BJ (cell line): Measurements from ENCODE around the gene FMN1. TPM values are rescaled to one million over a fixed set of nuclear protein-coding genes. Genes with fewer than 3 reads are reported as not detected.
A peak's percentile ranks its signal among the peaks of the same experiment; 100 is the strongest.
"Not testable (repeated sequence)": the region's sequence is repeated elsewhere in the genome, so short reads cannot be mapped to it uniquely, and the experiment has no call there.

Experiments used
- CTCF ChIA-PET: fragments of 350-600 bp; formaldehyde crosslinking; extraction: SDS; loops from one replicate; lab custom pipeline; 2021; ENCODE audit warnings: antibody characterized with exemption, inconsistent platforms; lab: Yijun Ruan, JAX
- POLR2A ChIA-PET: fragments of 300-600 bp; sonication (Branson Sonifier 250); formaldehyde crosslinking; extraction: SDS; loops from one replicate; lab custom pipeline; 2021; ENCODE audit warnings: antibody characterized with exemption; lab: Charles Lee
- DNase-seq: peaks from one replicate; pipeline ENCODE4 v3.0.0-alpha.2; 2011; ENCODE audit warnings: low read depth
- H3K27me3 ChIP-seq: 2 replicates; pipeline ENCODE4 v1.6.0; 2011; ENCODE audit warnings: low read length; ENCODE audit not compliant: control insufficient read depth, insufficient read depth
- H3K36me3 ChIP-seq: 2 replicates; pipeline ENCODE4 v1.5.1; 2011; ENCODE audit warnings: low read length; ENCODE audit not compliant: control insufficient read depth, insufficient read depth
- H3K4me3 ChIP-seq: 2 replicates; pipeline ENCODE4 v1.5.1; 2011; ENCODE audit warnings: low read depth, mild to moderate bottlenecking, control low read depth, low read length
- polyA plus RNA-seq: library from polyadenylated mRNA; depleted of rRNA; stranded (reverse); fragments of >200 nt; gene quantifications from 2 replicates; pipeline ENCODE4 v1.2.3, GENCODE V29; 2011
- TF ChIP-seq, protein P1 (sequence below): IDR thresholded peaks from 2 replicates; pipeline ENCODE4 v1.5.1; 2011; ENCODE audit warnings: low read depth, mild to moderate bottlenecking, control low read depth, inconsistent platforms, low read length, moderate library complexity; ENCODE audit not compliant: insufficient read depth

The FMN1 gene
- polyA plus RNA-seq, 1 experiment: 2.6 TPM

DNA sequence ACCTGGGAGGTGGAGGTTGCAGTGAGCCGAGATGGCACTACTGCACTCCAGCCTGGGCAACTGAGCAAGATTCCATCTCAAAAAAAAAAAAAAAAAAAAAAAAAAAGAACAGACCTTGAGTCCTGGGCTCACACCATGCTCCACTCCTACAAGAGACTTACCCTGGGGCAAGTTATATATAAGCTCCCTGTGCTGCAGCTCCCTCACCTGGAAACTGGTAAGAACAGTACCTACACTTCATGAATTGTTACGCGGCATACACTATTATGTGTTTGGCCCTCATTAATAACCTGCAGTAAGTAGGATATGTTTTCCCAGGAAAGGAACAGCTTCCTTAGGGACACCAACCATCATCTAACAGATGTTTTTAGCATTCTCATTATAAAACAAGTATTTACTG is 119.6 kb downstream of the FMN1 start:
- TF ChIP-seq, protein P1, sequence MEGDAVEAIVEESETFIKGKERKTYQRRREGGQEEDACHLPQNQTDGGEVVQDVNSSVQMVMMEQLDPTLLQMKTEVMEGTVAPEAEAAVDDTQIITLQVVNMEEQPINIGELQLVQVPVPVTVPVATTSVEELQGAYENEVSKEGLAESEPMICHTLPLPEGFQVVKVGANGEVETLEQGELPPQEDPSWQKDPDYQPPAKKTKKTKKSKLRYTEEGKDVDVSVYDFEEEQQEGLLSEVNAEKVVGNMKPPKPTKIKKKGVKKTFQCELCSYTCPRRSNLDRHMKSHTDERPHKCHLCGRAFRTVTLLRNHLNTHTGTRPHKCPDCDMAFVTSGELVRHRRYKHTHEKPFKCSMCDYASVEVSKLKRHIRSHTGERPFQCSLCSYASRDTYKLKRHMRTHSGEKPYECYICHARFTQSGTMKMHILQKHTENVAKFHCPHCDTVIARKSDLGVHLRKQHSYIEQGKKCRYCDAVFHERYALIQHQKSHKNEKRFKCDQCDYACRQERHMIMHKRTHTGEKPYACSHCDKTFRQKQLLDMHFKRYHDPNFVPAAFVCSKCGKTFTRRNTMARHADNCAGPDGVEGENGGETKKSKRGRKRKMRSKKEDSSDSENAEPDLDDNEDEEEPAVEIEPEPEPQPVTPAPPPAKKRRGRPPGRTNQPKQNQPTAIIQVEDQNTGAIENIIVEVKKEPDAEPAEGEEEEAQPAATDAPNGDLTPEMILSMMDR: no peak
- DNase-seq: no peak
- Histone ChIP-seq H3K36me3 (no peaks in the 10 kb centered on the region), H3K4me3 (no peak overlapping the region), H3K27me3 (no peaks in the 10 kb centered on the region)
- POLR2A ChIA-PET: no interaction called here
- CTCF ChIA-PET: interaction anchor here (1.2 kb wide), 2 partner anchors 10 to 54 kb away, joined by 3 read pairs; no protein-coding TSS in a partner anchor

DNA sequence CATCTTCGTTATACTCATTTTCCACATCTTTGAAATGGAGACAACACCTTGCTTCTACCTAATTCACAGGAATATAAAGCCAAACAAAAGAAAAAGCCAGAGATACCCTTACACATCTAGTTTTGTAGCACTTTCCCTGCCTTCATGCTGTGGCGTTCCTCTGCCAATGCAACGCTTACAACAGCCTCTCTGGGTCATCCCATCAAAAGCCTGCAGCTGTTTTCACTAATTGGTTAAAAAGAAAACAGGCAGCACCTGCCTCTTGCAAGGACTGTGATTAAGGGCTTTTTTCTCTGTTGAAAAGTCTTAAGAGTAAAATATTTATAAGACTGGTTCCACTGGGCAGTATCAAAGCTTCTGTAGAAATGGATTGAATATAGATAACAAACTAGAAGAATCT is 120.3 kb downstream of the FMN1 start:
- no peak for DNase-seq
- POLR2A ChIA-PET: interaction anchor here (0.6 kb wide), 1 partner anchor 27 kb away, joined by 5 read pairs; no protein-coding TSS in a partner anchor
- CTCF ChIA-PET: no interaction called here

DNA sequence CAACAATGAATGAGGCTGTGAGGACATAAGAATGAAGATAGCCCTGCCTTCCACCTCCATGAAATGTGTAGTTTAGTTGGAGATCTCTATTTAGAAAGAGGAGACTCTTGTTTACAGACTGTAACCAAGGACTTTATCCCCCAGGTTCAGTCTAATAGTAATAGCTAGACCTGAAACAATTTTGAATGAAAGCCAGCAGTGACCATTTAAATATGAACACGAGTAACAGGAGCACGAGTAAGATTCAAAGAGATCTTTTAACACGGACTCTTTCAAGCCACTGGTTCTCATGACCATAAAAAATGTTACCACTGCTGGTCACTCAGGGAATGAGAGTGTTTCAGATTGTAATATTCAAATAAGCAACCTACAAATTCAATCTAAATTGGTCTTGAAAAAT is 123.1 kb downstream of the FMN1 start:
- TF ChIP-seq, protein P1: no peak
- POLR2A ChIA-PET: no interaction called here
- H3K27me3 ChIP-seq: no peaks in the 10 kb centered on the region
- CTCF ChIA-PET: interaction anchor here (1.6 to 2.7 kb wide), 2 partner anchors 15 to 61 kb away, joined by 3 to 6 read pairs; no protein-coding TSS in a partner anchor
- no peaks in the 10 kb centered on the region for H3K36me3 ChIP-seq
- DNase-seq: no peak
- H3K4me3 ChIP-seq: no peak overlapping the region

More for the DNA sequence above, 120.3 kb downstream of the FMN1 start:
- TF ChIP-seq, protein P1: no peak
- Histone ChIP-seq H3K36me3 (no peaks in the 10 kb centered on the region), H3K27me3 (no peaks in the 10 kb centered on the region), H3K4me3 (no peak overlapping the region)

DNA sequence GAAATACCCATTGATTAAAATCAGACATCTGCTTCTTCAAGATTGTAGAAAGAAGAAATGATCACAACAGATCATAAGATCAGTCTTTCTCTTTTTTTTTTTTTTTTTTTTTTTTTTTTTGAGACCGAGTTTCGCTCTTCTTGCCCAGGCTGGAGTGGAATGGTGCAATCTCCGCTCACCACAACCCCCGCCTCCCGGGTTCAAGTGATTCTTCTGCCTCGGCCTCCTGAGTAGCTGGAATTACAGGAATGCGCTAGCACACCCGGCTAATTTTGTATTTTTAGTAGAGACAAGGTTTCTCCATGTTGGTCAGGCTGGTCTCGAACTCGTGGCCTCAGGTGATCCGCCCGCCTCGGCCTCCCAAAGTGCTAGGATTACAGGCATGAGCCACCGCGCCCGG is 124.6 kb downstream of the FMN1 start:
- DNase-seq, H3K27me3 ChIP-seq, POLR2A ChIA-PET, H3K36me3 ChIP-seq, H3K4me3 ChIP-seq: not testable (repeated sequence)
- CTCF ChIA-PET: interaction anchor here (1.6 to 2.7 kb wide), 2 partner anchors 17 to 62 kb away, joined by 3 to 6 read pairs; no protein-coding TSS in a partner anchor

- Histone ChIP-seq H3K27me3 (no peaks in the 10 kb centered on the region), H3K36me3 (no peaks in the 10 kb centered on the region), H3K4me3 (no peak overlapping the region)
- no peak for DNase-seq
- CTCF ChIA-PET: interaction anchor here (1.0 to 1.3 kb wide), 2 partner anchors 47 to 58 kb away, joined by 3 read pairs; no protein-coding TSS in a partner anchor
- TF ChIP-seq, protein P1: no peak
- POLR2A ChIA-PET: no interaction called here
Observed at GRCh38 chr15:33069161-33069560, 125.4 kb downstream of the FMN1 start.

- CTCF ChIA-PET: interaction anchor here (1.0 to 1.3 kb wide), 4 partner anchors 14 to 58 kb away, joined by 3 to 5 read pairs (median 4); no protein-coding TSS in a partner anchor
- Histone ChIP-seq H3K36me3 (no peaks in the 10 kb centered on the region), H3K27me3 (no peaks in the 10 kb centered on the region), H3K4me3 (no peak overlapping the region)
- POLR2A ChIA-PET: interaction anchor here (0.6 to 0.7 kb wide), 2 partner anchors 418 to 428 kb away, joined by 3 to 5 read pairs; no protein-coding TSS in a partner anchor
- DNase-seq: peak; percentile 14
- TF ChIP-seq, protein P1: no peak
Observed at GRCh38 chr15:33068511-33068990, 126.0 kb downstream of the FMN1 start.
